Stimulated activated CD4-positive, alpha-beta T cell treated with anti-CD3 and anti-CD28 coated beads, TNF-alpha, amount 100 ng/mL, for 24 hours (primary cell): ENCODE results near the gene UBAC2.

ENCODE experiments used
- DNase-seq, 3 experiments: peaks; one replicate each; pipeline ENCODE4 v3.0.0-alpha.2; 2020; ENCODE audit warnings: low read depth in 3 of 3

UBAC2 gene

DNA sequence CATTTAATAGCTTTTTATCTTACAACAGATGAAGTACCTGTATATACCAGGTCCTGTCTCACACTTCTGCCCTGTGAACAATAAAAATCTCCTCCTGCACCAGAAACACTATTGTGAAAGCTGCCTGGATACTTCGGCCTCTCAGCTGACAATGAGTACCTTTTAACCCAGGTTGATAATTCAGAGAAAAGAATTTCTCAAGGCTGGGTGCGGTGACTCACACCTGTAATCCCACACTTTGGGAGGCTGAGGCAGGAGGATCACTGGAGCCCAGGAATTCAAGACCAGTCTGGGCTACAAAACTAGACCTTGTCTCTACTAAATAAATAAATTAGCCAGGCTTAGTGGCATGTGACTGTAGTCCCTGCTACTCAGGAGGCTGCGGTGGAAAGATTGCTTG, 235.3 kb downstream of the UBAC2 start:
- no peak for DNase-seq
